GM19452 (cell line): ENCODE results near the gene SDHB.

Source experiments
- ATAC-seq: cut with Tn5 transposase; IDR thresholded peaks from one replicate; pipeline ENCODE4 v1.9.1; 2021; ENCODE audit not compliant: unreplicated experiment

The SDHB gene

GRCh38 chr1:17013491-17014320, 40.1 kb downstream of the SDHB start:
- ATAC-seq = no peak

GRCh38 chr1:17012775-17013490, 40.9 kb downstream of the SDHB start:
- no peak for ATAC-seq

- peak; percentile 90 for ATAC-seq
Observed at GRCh38 chr1:17011439-17012307, 42.2 kb downstream of the SDHB start, which contains the start of gene ATP13A2. Gene ATP13A2, minus strand, starts transcription at chr1:17011928. Its CDS starts 190 bp downstream, at chr1:17011738.

GRCh38 chr1:17011092-17011438, 42.8 kb downstream of the SDHB start:
- no peak for ATAC-seq

- no peak for ATAC-seq
Observed at GRCh38 chr1:17009706-17010105, 44.1 kb downstream of the SDHB start.

GRCh38 chr1:17008208-17008855, 45.5 kb downstream of the SDHB start:
- no peak for ATAC-seq

- ATAC-seq = no peak
Observed at GRCh38 chr1:17007121-17007520, 46.7 kb downstream of the SDHB start.

GRCh38 chr1:17005365-17005740, 48.5 kb downstream of the SDHB start:
- ATAC-seq = no peak

GRCh38 chr1:17004466-17005364, 49.1 kb downstream of the SDHB start:
- ATAC-seq = no peak

- ATAC-seq = no peak
Observed at GRCh38 chr1:17002524-17002902, 51.3 kb downstream of the SDHB start.

GRCh38 chr1:17001760-17002523, 51.9 kb downstream of the SDHB start:
- no peak for ATAC-seq

- ATAC-seq = no peak
Observed at GRCh38 chr1:16999863-17000262, 54.0 kb downstream of the SDHB start.

- no peak for ATAC-seq
Observed at GRCh38 chr1:16998589-16998988, 55.2 kb downstream of the SDHB start.

GRCh38 chr1:16996845-16997244, 57.0 kb downstream of the SDHB start:
- no peak for ATAC-seq

GRCh38 chr1:16993521-16994038, 60.3 kb downstream of the SDHB start:
- ATAC-seq = no peak

GRCh38 chr1:16992675-16993074, 61.2 kb downstream of the SDHB start:
- ATAC-seq = no peak

GRCh38 chr1:16992102-16992501, 61.7 kb downstream of the SDHB start:
- ATAC-seq = no peak

GRCh38 chr1:16991571-16991970, 62.3 kb downstream of the SDHB start:
- ATAC-seq = no peak
